Measurements from ENCODE around the gene IFI16.

Gene IFI16

GRCh38 chr1:159009704-159010361, at the start of gene IFI16:
Gene IFI16, plus strand, starts transcription at chr1:159009907. Its CDS starts 4,774 bp downstream, at chr1:159014681.
- peaks cover 10% of the 10 kb centered on the region for H3K4me1 ChIP-seq (ENCODE audit: control insufficient read depth, insufficient read depth, low read length)
- no peaks in the 10 kb centered on the region for H3K36me3 ChIP-seq (ENCODE audit: control insufficient read depth, insufficient read depth, low read length)
- H3K4me3 ChIP-seq (ENCODE audit: low read length), result peak within 1 kb of the TSS; percentile 23
- H3K27me3 ChIP-seq (ENCODE audit: control insufficient read depth, insufficient read depth, low read length), result no peaks in the 10 kb centered on the region
- peak within 1 kb of the TSS; percentile 66 for H3K9ac ChIP-seq (ENCODE audit: low read length)
- H3K9me3 ChIP-seq (ENCODE audit: control insufficient read depth, low read length), result no peaks in the 10 kb centered on the region

DNA sequence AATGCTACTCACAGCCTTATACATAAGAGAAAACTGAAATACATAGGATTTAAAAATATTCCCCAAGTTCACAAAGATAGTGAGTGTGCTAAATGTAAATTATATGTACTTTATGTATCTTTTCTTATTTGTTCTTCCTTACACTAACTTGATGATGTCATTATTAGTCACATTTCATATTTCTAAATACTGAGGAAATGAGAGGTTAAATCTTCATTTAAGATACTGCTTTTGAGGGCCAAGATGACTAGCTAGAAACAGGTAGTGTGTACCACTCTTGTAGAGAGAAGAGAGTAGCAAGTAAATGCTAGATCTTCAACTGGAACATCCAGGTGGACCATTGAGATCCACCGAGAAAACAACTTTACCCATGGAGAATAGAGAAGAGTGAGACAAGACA, 48.5 kb upstream of the IFI16 start:
- Histone ChIP-seq H3K4me3 (ENCODE audit: low read length) (no peak overlapping the region), H3K4me1 (ENCODE audit: control insufficient read depth, insufficient read depth, low read length) (no peaks in the 10 kb centered on the region), H3K9me3 (ENCODE audit: control insufficient read depth, low read length) (no peaks in the 10 kb centered on the region), H3K9ac (ENCODE audit: low read length) (no peak overlapping the region), H3K27me3 (ENCODE audit: control insufficient read depth, insufficient read depth, low read length) (no peaks in the 10 kb centered on the region), H3K36me3 (ENCODE audit: control insufficient read depth, insufficient read depth, low read length) (no peaks in the 10 kb centered on the region)

DNA sequence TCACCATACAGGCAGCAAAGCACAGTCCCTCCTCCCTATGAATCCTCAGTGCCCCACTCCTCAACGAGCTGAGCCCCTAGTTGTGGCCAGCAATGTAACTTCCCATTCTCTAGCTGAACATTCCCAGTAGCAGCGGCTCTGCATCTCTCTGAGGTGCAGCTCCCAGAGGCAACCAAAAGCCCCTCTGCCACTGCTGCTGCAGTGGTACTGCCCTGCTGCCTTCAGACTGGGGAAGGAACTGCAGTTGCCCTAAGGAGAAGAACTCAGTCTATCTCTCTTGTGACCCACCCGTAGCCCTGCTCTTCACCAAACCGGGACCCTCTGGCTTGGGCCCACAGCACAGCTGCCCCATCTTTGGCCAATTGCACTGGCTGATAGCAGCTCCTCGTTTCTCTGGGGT, 46.7 kb upstream of the IFI16 start:
- Histone ChIP-seq H3K9ac (ENCODE audit: low read length) (no peak overlapping the region), H3K9me3 (ENCODE audit: control insufficient read depth, low read length) (no peaks in the 10 kb centered on the region), H3K27me3 (ENCODE audit: control insufficient read depth, insufficient read depth, low read length) (no peaks in the 10 kb centered on the region), H3K4me1 (ENCODE audit: control insufficient read depth, insufficient read depth, low read length) (no peaks in the 10 kb centered on the region), H3K36me3 (ENCODE audit: control insufficient read depth, insufficient read depth, low read length) (no peaks in the 10 kb centered on the region), H3K4me3 (ENCODE audit: low read length) (no peak overlapping the region)

DNA sequence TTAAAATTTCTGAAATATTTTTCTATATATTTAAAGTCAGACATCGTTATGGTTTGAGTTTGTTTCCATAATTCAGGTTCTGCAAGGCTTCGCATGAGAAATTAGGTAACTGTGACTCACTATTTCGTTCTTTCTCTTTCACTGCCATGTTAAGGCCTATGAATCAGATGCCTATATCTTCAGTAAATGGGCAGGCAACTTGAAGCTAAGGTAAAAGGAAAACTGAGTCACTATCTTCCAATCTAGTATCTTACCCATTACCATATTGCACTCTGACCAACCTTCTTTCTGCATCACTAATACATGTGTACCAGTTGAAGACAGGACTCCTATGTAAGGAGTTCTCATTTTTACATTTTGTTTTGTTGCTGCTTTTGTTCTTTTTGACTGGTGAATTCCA, 40.5 kb upstream of the IFI16 start:
- no peaks in the 10 kb centered on the region for H3K4me1 ChIP-seq (ENCODE audit: control insufficient read depth, insufficient read depth, low read length)
- no peaks in the 10 kb centered on the region for H3K36me3 ChIP-seq (ENCODE audit: control insufficient read depth, insufficient read depth, low read length)
- H3K9ac ChIP-seq (ENCODE audit: low read length), result no peak overlapping the region
- no peak overlapping the region for H3K4me3 ChIP-seq (ENCODE audit: low read length)
- no peaks in the 10 kb centered on the region for H3K27me3 ChIP-seq (ENCODE audit: control insufficient read depth, insufficient read depth, low read length)
- H3K9me3 ChIP-seq (ENCODE audit: control insufficient read depth, low read length), result no peaks in the 10 kb centered on the region

DNA sequence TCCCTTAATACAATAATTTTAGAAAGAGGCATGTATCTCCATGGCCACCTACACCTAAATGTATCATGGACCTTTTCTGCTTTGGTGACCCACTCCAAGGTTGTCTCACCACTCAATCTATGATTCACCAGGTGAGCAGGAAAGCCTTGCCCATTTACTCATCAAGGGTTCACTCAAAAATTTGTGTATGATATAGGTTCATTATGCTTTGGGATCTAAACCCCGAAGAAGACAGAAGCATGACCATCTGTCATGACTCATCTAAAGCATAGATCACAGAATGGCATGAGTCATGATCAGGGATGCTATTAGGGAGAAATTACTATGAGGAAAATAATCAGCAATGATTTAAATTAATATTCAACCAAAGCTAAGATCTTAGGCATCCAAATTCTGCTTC, 39.9 kb upstream of the IFI16 start:
- H3K27me3 ChIP-seq (ENCODE audit: control insufficient read depth, insufficient read depth, low read length), result no peaks in the 10 kb centered on the region

GRCh38 chr1:158972841-158973240, 36.9 kb upstream of the IFI16 start:
- Histone ChIP-seq H3K36me3 (ENCODE audit: control insufficient read depth, insufficient read depth, low read length) (no peaks in the 10 kb centered on the region), H3K9me3 (ENCODE audit: control insufficient read depth, low read length) (no peaks in the 10 kb centered on the region), H3K9ac (ENCODE audit: low read length) (no peak overlapping the region), H3K4me1 (ENCODE audit: control insufficient read depth, insufficient read depth, low read length) (no peaks in the 10 kb centered on the region), H3K4me3 (ENCODE audit: low read length) (no peak overlapping the region), H3K27me3 (ENCODE audit: control insufficient read depth, insufficient read depth, low read length) (no peaks in the 10 kb centered on the region)

More for the DNA sequence above, 39.9 kb upstream of the IFI16 start:
- Histone ChIP-seq H3K36me3 (ENCODE audit: control insufficient read depth, insufficient read depth, low read length) (no peaks in the 10 kb centered on the region), H3K9me3 (ENCODE audit: control insufficient read depth, low read length) (no peaks in the 10 kb centered on the region), H3K4me3 (ENCODE audit: low read length) (no peak overlapping the region), H3K9ac (ENCODE audit: low read length) (no peak overlapping the region), H3K4me1 (ENCODE audit: control insufficient read depth, insufficient read depth, low read length) (no peaks in the 10 kb centered on the region)

GRCh38 chr1:158976219-158976618, 33.5 kb upstream of the IFI16 start:
- Histone ChIP-seq H3K36me3 (ENCODE audit: control insufficient read depth, insufficient read depth, low read length) (no peaks in the 10 kb centered on the region), H3K27me3 (ENCODE audit: control insufficient read depth, insufficient read depth, low read length) (no peaks in the 10 kb centered on the region), H3K9ac (ENCODE audit: low read length) (no peak overlapping the region), H3K9me3 (ENCODE audit: control insufficient read depth, low read length) (no peaks in the 10 kb centered on the region), H3K4me1 (ENCODE audit: control insufficient read depth, insufficient read depth, low read length) (no peaks in the 10 kb centered on the region), H3K4me3 (ENCODE audit: low read length) (no peak overlapping the region)

DNA sequence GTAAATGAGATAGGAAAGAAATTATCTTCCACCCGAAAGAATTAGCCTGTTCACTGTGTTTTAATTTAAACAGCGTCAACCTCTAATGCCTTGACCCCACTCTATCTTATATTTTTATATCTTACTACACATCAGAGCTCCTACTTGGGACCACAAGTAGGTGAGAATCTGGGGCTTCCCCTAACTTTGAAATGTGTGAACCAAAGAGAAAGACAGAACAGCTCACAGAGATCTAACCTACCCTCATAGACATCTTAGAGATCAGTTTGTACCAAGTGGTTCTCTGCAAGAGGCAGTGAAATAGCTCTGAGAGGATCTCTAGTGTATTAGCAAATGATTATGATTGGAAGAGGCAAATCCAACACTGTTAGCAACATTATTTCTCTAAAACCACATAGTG, 31.0 kb upstream of the IFI16 start:
- Histone ChIP-seq H3K9ac (ENCODE audit: low read length) (no peak overlapping the region), H3K4me3 (ENCODE audit: low read length) (no peak overlapping the region), H3K27me3 (ENCODE audit: control insufficient read depth, insufficient read depth, low read length) (no peaks in the 10 kb centered on the region), H3K36me3 (ENCODE audit: control insufficient read depth, insufficient read depth, low read length) (no peaks in the 10 kb centered on the region), H3K9me3 (ENCODE audit: control insufficient read depth, low read length) (no peaks in the 10 kb centered on the region), H3K4me1 (ENCODE audit: control insufficient read depth, insufficient read depth, low read length) (no peaks in the 10 kb centered on the region)

DNA sequence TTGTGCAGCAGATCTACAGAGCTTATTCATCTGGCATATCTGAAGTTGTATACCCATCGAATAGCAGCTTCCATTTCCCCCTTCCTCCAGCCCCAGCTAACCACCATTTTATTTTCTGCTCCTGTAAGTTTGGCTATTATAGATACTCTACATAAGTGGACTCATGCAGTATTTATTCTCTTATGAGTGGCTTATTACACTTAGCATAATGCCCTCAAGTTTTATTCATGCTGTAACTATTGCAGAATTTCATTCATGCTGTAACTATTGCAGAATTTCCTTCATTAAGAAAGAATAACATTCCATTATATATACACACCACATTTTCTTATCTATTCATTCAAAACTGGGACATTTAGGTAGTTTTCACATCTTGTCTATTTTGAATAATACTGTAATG, 30.5 kb upstream of the IFI16 start:
- no peaks in the 10 kb centered on the region for H3K36me3 ChIP-seq (ENCODE audit: control insufficient read depth, insufficient read depth, low read length)
- no peak overlapping the region for H3K9ac ChIP-seq (ENCODE audit: low read length)
- H3K27me3 ChIP-seq (ENCODE audit: control insufficient read depth, insufficient read depth, low read length), result no peaks in the 10 kb centered on the region
- H3K9me3 ChIP-seq (ENCODE audit: control insufficient read depth, low read length), result no peaks in the 10 kb centered on the region
- no peak overlapping the region for H3K4me3 ChIP-seq (ENCODE audit: low read length)
- no peaks in the 10 kb centered on the region for H3K4me1 ChIP-seq (ENCODE audit: control insufficient read depth, insufficient read depth, low read length)

DNA sequence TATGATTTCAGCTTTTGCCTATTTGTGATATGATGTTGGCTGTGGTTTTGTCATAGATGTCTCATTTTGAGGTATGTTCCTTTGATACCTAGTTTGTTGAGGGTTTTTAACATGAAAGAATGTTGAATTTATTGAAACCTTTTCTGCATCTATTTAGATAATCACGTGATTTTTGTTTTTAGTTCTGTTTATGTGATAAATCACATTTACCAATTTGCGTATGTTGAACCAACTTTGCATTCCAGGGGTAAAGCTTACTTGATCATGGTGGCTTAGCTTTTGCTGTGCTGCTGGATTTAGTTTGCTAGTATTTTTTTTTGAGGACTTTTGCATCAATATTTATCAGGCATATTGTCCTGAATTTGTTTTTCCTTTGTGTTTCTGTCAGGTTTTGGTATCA, 26.5 kb upstream of the IFI16 start:
- no peaks in the 10 kb centered on the region for H3K9me3 ChIP-seq (ENCODE audit: control insufficient read depth, low read length)
- H3K4me1 ChIP-seq (ENCODE audit: control insufficient read depth, insufficient read depth, low read length), result no peaks in the 10 kb centered on the region
- H3K4me3 ChIP-seq (ENCODE audit: low read length), result no peak overlapping the region
- no peaks in the 10 kb centered on the region for H3K36me3 ChIP-seq (ENCODE audit: control insufficient read depth, insufficient read depth, low read length)
- no peak overlapping the region for H3K9ac ChIP-seq (ENCODE audit: low read length)
- no peaks in the 10 kb centered on the region for H3K27me3 ChIP-seq (ENCODE audit: control insufficient read depth, insufficient read depth, low read length)

DNA sequence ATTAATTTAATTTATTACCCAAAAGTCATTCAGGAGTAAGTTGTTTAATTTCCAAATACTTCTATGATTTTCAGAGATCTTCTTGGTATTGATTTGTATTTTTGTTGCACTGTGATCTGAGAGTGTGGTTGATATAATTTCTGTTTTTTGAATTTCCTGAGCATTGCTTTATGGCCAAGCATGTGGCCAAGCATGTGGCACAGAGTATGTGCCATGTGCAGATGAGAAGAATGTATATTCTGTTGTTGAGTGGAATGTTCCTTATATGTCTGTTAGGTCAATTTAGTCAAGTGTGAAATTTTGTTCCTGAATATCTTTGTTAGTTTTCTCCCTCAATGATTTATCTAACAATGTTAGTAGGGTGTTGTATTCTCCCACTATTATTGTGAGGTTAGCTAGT, 25.3 kb upstream of the IFI16 start:
- H3K27me3 ChIP-seq (ENCODE audit: control insufficient read depth, insufficient read depth, low read length), result no peaks in the 10 kb centered on the region
- no peak overlapping the region for H3K4me3 ChIP-seq (ENCODE audit: low read length)
- no peaks in the 10 kb centered on the region for H3K4me1 ChIP-seq (ENCODE audit: control insufficient read depth, insufficient read depth, low read length)

GRCh38 chr1:158989424-158989823, 20.3 kb upstream of the IFI16 start:
- Histone ChIP-seq H3K4me3 (ENCODE audit: low read length) (no peak overlapping the region), H3K9me3 (ENCODE audit: control insufficient read depth, low read length) (no peaks in the 10 kb centered on the region), H3K27me3 (ENCODE audit: control insufficient read depth, insufficient read depth, low read length) (no peaks in the 10 kb centered on the region), H3K36me3 (ENCODE audit: control insufficient read depth, insufficient read depth, low read length) (no peaks in the 10 kb centered on the region), H3K9ac (ENCODE audit: low read length) (no peak overlapping the region), H3K4me1 (ENCODE audit: control insufficient read depth, insufficient read depth, low read length) (no peaks in the 10 kb centered on the region)

More for the DNA sequence above, 25.3 kb upstream of the IFI16 start:
- no peaks in the 10 kb centered on the region for H3K9me3 ChIP-seq (ENCODE audit: control insufficient read depth, low read length)
- no peak overlapping the region for H3K9ac ChIP-seq (ENCODE audit: low read length)
- H3K36me3 ChIP-seq (ENCODE audit: control insufficient read depth, insufficient read depth, low read length), result no peaks in the 10 kb centered on the region

DNA sequence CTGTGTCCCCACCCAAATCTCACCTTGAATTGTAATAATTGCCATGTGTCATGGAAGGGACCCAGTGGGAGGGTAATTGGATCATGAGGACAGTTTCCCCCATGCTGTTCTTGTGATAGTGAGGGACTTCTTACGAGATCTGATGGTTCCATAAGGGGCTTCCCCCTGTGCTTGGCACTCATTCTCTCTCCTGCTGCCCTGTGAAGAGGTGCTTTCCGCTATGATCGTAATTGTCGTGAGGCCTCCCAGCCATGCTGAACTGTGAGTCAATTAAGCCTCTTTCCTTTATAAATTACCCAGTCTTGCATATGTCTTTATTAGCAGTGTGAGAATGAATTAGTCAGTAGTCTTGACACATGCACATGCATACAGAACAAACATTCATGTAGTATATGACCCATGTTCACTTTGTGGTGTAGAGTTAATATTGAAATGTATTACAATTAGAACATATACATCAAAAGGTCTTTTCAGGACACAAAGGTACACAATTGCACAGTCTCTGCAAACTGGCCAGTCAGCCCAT, 16.9 kb upstream of the IFI16 start:
- no peak overlapping the region for H3K4me3 ChIP-seq (ENCODE audit: low read length)
- no peaks in the 10 kb centered on the region for H3K9me3 ChIP-seq (ENCODE audit: control insufficient read depth, low read length)
- no peak overlapping the region for H3K9ac ChIP-seq (ENCODE audit: low read length)
- H3K4me1 ChIP-seq (ENCODE audit: control insufficient read depth, insufficient read depth, low read length), result no peaks in the 10 kb centered on the region
- no peaks in the 10 kb centered on the region for H3K27me3 ChIP-seq (ENCODE audit: control insufficient read depth, insufficient read depth, low read length)
- H3K36me3 ChIP-seq (ENCODE audit: control insufficient read depth, insufficient read depth, low read length), result no peaks in the 10 kb centered on the region

Data from mucosa of stomach (tissue), 1 donor.